A549 (cell line): ENCODE measurements around the gene PIGL. TPM values are rescaled to one million over a fixed set of nuclear protein-coding genes. Genes with fewer than 3 reads are reported as not detected.

Experiments
- ATAC-seq, 2 experiments: fragments of 200-7000 bp in 1 of 2; fragments of >200 bp in 1 of 2; cut with Nextera tagmentation in 1 of 2; cut with Tn5 transposase in 1 of 2; 3 replicates each; pipeline versions ENCODE4 v1.8.0 to v1.9.1; 2018 to 2020; ENCODE audit warnings: mild to moderate bottlenecking in 1 of 2, moderate library complexity in 1 of 2
- CTCF ChIA-PET: fragments of 300-600 bp; sonication (Branson Sonifier 250); formaldehyde crosslinking; extraction: SDS; loops from one replicate; lab custom pipeline; 2021; ENCODE audit warnings: antibody characterized with exemption, inconsistent platforms; lab: Yijun Ruan, JAX
- POLR2A ChIA-PET: fragments of 350-600 bp; formaldehyde crosslinking; extraction: SDS; loops from one replicate; lab custom pipeline; 2021; ENCODE audit warnings: antibody characterized with exemption, inconsistent platforms; lab: Yijun Ruan, JAX
- DNase-seq, 2 experiments: peaks; one replicate each; pipeline versions ENCODE4 v3.0.0 to v3.0.0-alpha.2; 2011 to 2016; ENCODE audit warnings: low read depth in 1 of 2, low spot score in 1 of 2
- FAIRE-seq: peaks from 2 replicates; lab custom pipeline; 2011; peaks lifted over from hg19 to GRCh38; lab: Jason Lieb, UNC
- H3K27ac ChIP-seq, 2 experiments: fragments of >200 bp; sonication (Bioruptor Twin); formaldehyde crosslinking; 3 replicates each; pipeline ENCODE4 v1.5.1; 2016 to 2017
- H3K4me1 ChIP-seq: fragments of >200 bp; sonication (Bioruptor Twin); formaldehyde crosslinking; 3 replicates; pipeline ENCODE4 v1.6.1; 2016
- H3K4me2 ChIP-seq: fragments of >200 bp; sonication (Bioruptor Twin); formaldehyde crosslinking; 3 replicates; pipeline ENCODE4 v1.6.1; 2016
- H3K4me3 ChIP-seq: fragments of >200 bp; sonication (Bioruptor Twin); formaldehyde crosslinking; 3 replicates; pipeline ENCODE4 v1.5.1; 2016
- H3K9me3 ChIP-seq: fragments of >200 bp; sonication (Bioruptor Twin); formaldehyde crosslinking; 3 replicates; pipeline ENCODE4 v1.6.1; 2016
- BCL3 ChIP-seq: fragments of >200 bp; sonication (Bioruptor Twin); formaldehyde crosslinking; IDR thresholded peaks from 3 replicates; pipeline ENCODE4 v1.6.1; 2016
- BHLHE40 ChIP-seq: IDR thresholded peaks from 2 replicates; pipeline ENCODE4 v1.6.1; 2012; ENCODE audit warnings: low read depth, low read length, inconsistent platforms
- CBX8 ChIP-seq: fragments of 200-600 bp; sonication (generic); IDR thresholded peaks from 2 replicates; pipeline ENCODE4 v1.6.1; 2016
- CHD2 ChIP-seq: fragments of 150-350 bp; IDR thresholded peaks from 2 replicates; pipeline ENCODE4 v1.6.1; 2014; ENCODE audit warnings: low read length; ENCODE audit not compliant: partially characterized antibody
- EHF ChIP-seq: fragments of 250-450 bp; sonication (Bioruptor Pico); IDR thresholded peaks from 2 replicates; pipeline ENCODE4 v1.5.0; 2020; ENCODE audit warnings: mild to moderate bottlenecking
- EHMT2 ChIP-seq: fragments of 200-600 bp; sonication (generic); IDR thresholded peaks from 2 replicates; pipeline ENCODE4 v1.6.1; 2016; ENCODE audit warnings: antibody characterized with exemption, low read depth, mild to moderate bottlenecking, moderate library complexity
- ELK1 ChIP-seq: fragments of 150-350 bp; IDR thresholded peaks from 2 replicates; pipeline ENCODE4 v1.6.1; 2014; ENCODE audit warnings: low read depth, mild to moderate bottlenecking, low read length
- EP300 ChIP-seq, 2 experiments: fragments of >200 bp; sonication (Bioruptor Twin); formaldehyde crosslinking; IDR thresholded peaks; 2 replicates in 1 of 2; 3 replicates in 1 of 2; pipeline ENCODE4 v1.6.1; 2016 to 2017
- FOSB ChIP-seq: fragments of 250-450 bp; sonication (Bioruptor Pico); IDR thresholded peaks from 2 replicates; pipeline ENCODE4 v1.5.0; 2020; ENCODE audit warnings: mild to moderate bottlenecking, moderate library complexity
- FOXS1 ChIP-seq: fragments of 250-450 bp; sonication (Bioruptor Pico); IDR thresholded peaks from 2 replicates; pipeline ENCODE4 v1.5.0; 2020; ENCODE audit warnings: mild to moderate bottlenecking, moderate library complexity
- GATA3 ChIP-seq: IDR thresholded peaks from 2 replicates; pipeline ENCODE4 v1.6.1; 2012; ENCODE audit warnings: borderline replicate concordance
- HDAC2 ChIP-seq: fragments of 200-600 bp; sonication (generic); IDR thresholded peaks from 2 replicates; pipeline ENCODE4 v1.6.1; 2016
- HES2 ChIP-seq: fragments of >200 bp; sonication (Bioruptor Twin); formaldehyde crosslinking; IDR thresholded peaks from 2 replicates; pipeline ENCODE4 v1.6.1; 2016
- KDM1A ChIP-seq: fragments of 200-600 bp; sonication (generic); IDR thresholded peaks from 2 replicates; pipeline ENCODE4 v1.6.1; 2016; ENCODE audit warnings: low read depth, mild to moderate bottlenecking
- KDM5A ChIP-seq: fragments of 200-600 bp; sonication (generic); IDR thresholded peaks from 2 replicates; pipeline ENCODE4 v1.6.1; 2016; ENCODE audit warnings: antibody characterized with exemption, mild to moderate bottlenecking
- NFE2L2 ChIP-seq: fragments of 150-350 bp; conservative IDR thresholded peaks from 2 replicates; pipeline ENCODE4 v1.6.1; 2014; ENCODE audit warnings: low read length
- NPAS2 ChIP-seq: fragments of 250-450 bp; sonication (Bioruptor Pico); IDR thresholded peaks from 2 replicates; pipeline ENCODE4 v1.8.0; 2022; ENCODE audit warnings: mild to moderate bottlenecking, moderate library complexity, borderline replicate concordance
- POLR2AphosphoS2 ChIP-seq: conservative IDR thresholded peaks from 2 replicates; pipeline ENCODE4 v1.6.1; 2012; ENCODE audit warnings: low read length, improper control_type of control experiment, inconsistent platforms
- RAD21 ChIP-seq, 2 experiments: fragments of >200 bp in 1 of 2; sonication (Bioruptor Twin) in 1 of 2; formaldehyde crosslinking in 1 of 2; IDR thresholded peaks in 1 of 2; conservative IDR thresholded peaks in 1 of 2; 2 replicates in 1 of 2; 3 replicates in 1 of 2; pipeline ENCODE4 v1.6.1; 2012 to 2018; ENCODE audit warnings: inconsistent platforms in 1 of 2
- REST ChIP-seq: fragments of 200-600 bp; sonication (generic); IDR thresholded peaks from 2 replicates; pipeline ENCODE4 v1.6.1; 2016; ENCODE audit warnings: antibody characterized with exemption, mild to moderate bottlenecking, moderate library complexity
- RFX5 ChIP-seq: fragments of 450-650 bp; IDR thresholded peaks from 2 replicates; pipeline ENCODE4 v1.7.1; 2014; ENCODE audit warnings: antibody characterized with exemption, mild to moderate bottlenecking, moderate library complexity
- RNF2 ChIP-seq: fragments of 200-600 bp; sonication (generic); IDR thresholded peaks from 2 replicates; pipeline ENCODE4 v1.6.1; 2016; ENCODE audit warnings: low read depth, mild to moderate bottlenecking, antibody characterized with exemption, moderate library complexity, borderline replicate concordance
- SMC3 ChIP-seq: fragments of >200 bp; sonication (Bioruptor Twin); formaldehyde crosslinking; IDR thresholded peaks from 3 replicates; pipeline ENCODE4 v1.6.1; 2018; ENCODE audit warnings: inconsistent platforms
- TFCP2L1 ChIP-seq: fragments of 250-450 bp; sonication (Bioruptor Pico); IDR thresholded peaks from 2 replicates; pipeline ENCODE4 v1.5.0; 2021; ENCODE audit warnings: mild to moderate bottlenecking
- ZFP36 ChIP-seq: fragments of 450-650 bp; IDR thresholded peaks from 2 replicates; pipeline ENCODE4 v1.6.1; 2014; ENCODE audit warnings: borderline replicate concordance; ENCODE audit not compliant: partially characterized antibody
- WGBS: methylation state at CpG from one replicate; pipeline ENCODE4 v1.1.6; 2017; ENCODE audit errors: missing lambda C conversion rate; 5-methylcytosine and 5-hydroxymethylcytosine counted together
- polyA plus RNA-seq, 4 experiments: library from polyadenylated mRNA; depleted of rRNA in 3 of 4; stranded (reverse); fragments of >200 nt; fragmentation: RNase III in 1 of 4; extraction: RNeasy Plus Mini Kit Qiagen cat#74134 plus additional on column Dnase treatment in 1 of 4; gene quantifications; 2 replicates in 3 of 4; 3 replicates in 1 of 4; pipeline ENCODE4 v1.2.3, GENCODE V29; 2011 to 2017

PIGL gene
- polyA plus RNA-seq, 2 of the 4 experiments (the other 2 are of a cell fraction): 27.5 to 35.1 TPM

GRCh38 chr17:16313139-16314090 lies 96.4 kb downstream of the PIGL start:
- 73% methylated on average over 7 of the region's 7 CpGs for WGBS
- FAIRE-seq: peak; percentile 36
- Histone ChIP-seq H3K9me3 (no peaks in the 10 kb centered on the region), H3K27ac (peak overlapping the region in 1 of 2 experiments; percentile 52; a peak in 3 of 6 replicates), H3K4me1 (peaks cover 13% of the 10 kb centered on the region), H3K4me2 (peak overlapping the region; percentile 27), H3K4me3 (no peak overlapping the region)
- peak in 1 of 2 experiments; percentile 19 for DNase-seq
- ChIA-PET POLR2A (interaction anchor here (0.6 to 1.0 kb wide), 2 partner anchors 39 to 83 kb away, joined by 3 to 4 read pairs; partner anchors contain the start of gene CENPV), CTCF (interaction anchor here (0.6 to 1.9 kb wide), 7 partner anchors 9 to 40 kb away, joined by 3 to 24 read pairs (median 3); partner anchors contain the start of gene CENPV)
- peak; percentile 41 to 60; a peak in 3 of 6 replicates for ATAC-seq
- no peak for TF ChIP-seq POLR2AphosphoS2
- TF ChIP-seq FOSB (CRISPR knock-in tag): no peak

- no peak for ATAC-seq
- CTCF ChIA-PET: interaction anchor here (0.6 to 1.9 kb wide), 4 partner anchors 9 to 39 kb away, joined by 3 to 24 read pairs (median 3); partner anchors contain the start of gene CENPV
- FAIRE-seq: no peak
These were observed 97.2 kb downstream of the PIGL start for GRCh38 chr17:16314189-16314588.

GRCh38 chr17:16314859-16315258 lies 97.8 kb downstream of the PIGL start:
- ATAC-seq (no peak), DNase-seq (no peak), FAIRE-seq (no peak)
- POLR2A ChIA-PET: no interaction called here
- Histone ChIP-seq H3K4me1 (peaks cover 13% of the 10 kb centered on the region), H3K4me2 (no peak overlapping the region), H3K4me3 (no peak overlapping the region), H3K9me3 (no peaks in the 10 kb centered on the region), H3K27ac (no peak overlapping the region)
- 81% methylated on average over 3 of the region's 3 CpGs for WGBS
- CTCF ChIA-PET: interaction anchor here (2.7 kb wide), 1 partner anchor 10 kb away, joined by 18 read pairs; no protein-coding TSS in a partner anchor
- TF ChIP-seq NFE2L2 (no peak), CBX8 (no peak), RAD21 (conservative IDR thresholded peaks at IDR 0.05 in 1 of 2, IDR thresholded peaks at IDR 0.05 in 1 of 2) (no peak), KDM1A (no peak), EHF (CRISPR knock-in tag) (no peak), GATA3 (no peak), ZFP36 (no peak), REST (no peak), ELK1 (no peak), FOXS1 (no peak), TFCP2L1 (CRISPR knock-in tag) (no peak), EP300 (IDR thresholded peaks at IDR 0.05) (no peak), BHLHE40 (no peak), HES2 (no peak), BCL3 (no peak)

More at GRCh38 chr17:16314189-16314588, 97.2 kb downstream of the PIGL start:
- Histone ChIP-seq H3K4me1 (peaks cover 13% of the 10 kb centered on the region), H3K27ac (no peak overlapping the region), H3K4me2 (no peak overlapping the region; the same call in 2 of the 3 replicates), H3K4me3 (no peak overlapping the region), H3K9me3 (no peaks in the 10 kb centered on the region)
- POLR2A ChIA-PET: no interaction called here
- no peak for DNase-seq
- TF ChIP-seq NPAS2 (CRISPR knock-in tag) (no peak), EHMT2 (no peak), HDAC2 (no peak), EP300 (IDR thresholded peaks at IDR 0.05) (no peak), CHD2 (no peak), RFX5 (no peak), KDM5A (no peak), SMC3 (no peak), RNF2 (no peak)
- TF ChIP-seq, all 56 proteins: peak for 0
